Gastrocnemius medialis (tissue), 4 donors: ENCODE measurements around the gene HPCAL4.

Experiments used
- CTCF ChIP-seq, 5 experiments: fragments of 450-650 bp in 3 of 5; fragments of 200-600 bp in 2 of 5; sonication (generic) in 2 of 5; IDR thresholded peaks in 4 of 5; conservative IDR thresholded peaks in 1 of 5; 1 replicate in 4 of 5; 2 replicates in 1 of 5; pipeline ENCODE4 v1.5.1; 2016 to 2019; ENCODE audit warnings: antibody characterized with exemption in 5 of 5, mild to moderate bottlenecking in 3 of 5, moderate library complexity in 3 of 5
- POLR2A ChIP-seq, 2 donors: fragments of 450-650 bp; IDR thresholded peaks; one replicate each; pipeline ENCODE4 v1.6.1; 2017; ENCODE audit warnings: antibody characterized with exemption in 2 of 2, mild to moderate bottlenecking in 2 of 2, moderate library complexity in 2 of 2

- TF ChIP-seq POLR2A (IDR thresholded peaks at IDR 0.05) (no peak), CTCF (IDR thresholded peaks at IDR 0.05 in 4 of 5, conservative IDR thresholded peaks at IDR 0.05 in 1 of 5) (no peak)
These were observed 3.8 kb upstream of the HPCAL4 start for GRCh38 chr1:39695016-39695415.
